ENCODE measurements around the gene LAMB1.

DNA sequence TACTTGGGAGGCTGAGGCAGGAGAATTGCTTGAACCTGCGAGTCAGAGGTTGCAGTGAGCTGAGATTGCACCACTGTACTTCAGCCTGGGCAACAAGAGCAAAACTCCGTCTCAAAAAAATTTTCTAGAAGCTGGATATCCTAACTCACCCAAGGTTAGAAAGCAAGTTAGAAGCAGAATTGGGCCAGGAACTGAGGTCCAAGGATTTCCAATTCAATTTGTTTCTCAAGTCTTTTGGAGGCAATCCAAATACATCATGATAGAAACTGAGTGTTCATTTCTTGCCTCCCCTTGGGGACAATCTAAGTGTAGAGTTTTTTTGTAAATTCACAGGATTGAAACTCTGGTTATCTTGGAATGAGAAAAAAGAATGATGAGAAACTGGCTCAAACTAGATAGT is 45.5 kb downstream of the LAMB1 start:
- TF ChIP-seq, protein P1, sequence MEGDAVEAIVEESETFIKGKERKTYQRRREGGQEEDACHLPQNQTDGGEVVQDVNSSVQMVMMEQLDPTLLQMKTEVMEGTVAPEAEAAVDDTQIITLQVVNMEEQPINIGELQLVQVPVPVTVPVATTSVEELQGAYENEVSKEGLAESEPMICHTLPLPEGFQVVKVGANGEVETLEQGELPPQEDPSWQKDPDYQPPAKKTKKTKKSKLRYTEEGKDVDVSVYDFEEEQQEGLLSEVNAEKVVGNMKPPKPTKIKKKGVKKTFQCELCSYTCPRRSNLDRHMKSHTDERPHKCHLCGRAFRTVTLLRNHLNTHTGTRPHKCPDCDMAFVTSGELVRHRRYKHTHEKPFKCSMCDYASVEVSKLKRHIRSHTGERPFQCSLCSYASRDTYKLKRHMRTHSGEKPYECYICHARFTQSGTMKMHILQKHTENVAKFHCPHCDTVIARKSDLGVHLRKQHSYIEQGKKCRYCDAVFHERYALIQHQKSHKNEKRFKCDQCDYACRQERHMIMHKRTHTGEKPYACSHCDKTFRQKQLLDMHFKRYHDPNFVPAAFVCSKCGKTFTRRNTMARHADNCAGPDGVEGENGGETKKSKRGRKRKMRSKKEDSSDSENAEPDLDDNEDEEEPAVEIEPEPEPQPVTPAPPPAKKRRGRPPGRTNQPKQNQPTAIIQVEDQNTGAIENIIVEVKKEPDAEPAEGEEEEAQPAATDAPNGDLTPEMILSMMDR (IDR thresholded peaks at IDR 0.05; ENCODE audit: insufficient read depth, low read length, poor library complexity, severe bottlenecking), result no peak
- TF ChIP-seq EZH2phosphoT487 (conservative IDR thresholded peaks at IDR 0.05; ENCODE audit: low read length), result no peak
